ENCODE data around the gene DSG1. TPM values are rescaled to one million over a fixed set of nuclear protein-coding genes. Genes with fewer than 3 reads are reported as not detected.
"Not testable (repeated sequence)": the region's sequence is repeated elsewhere in the genome, so short reads cannot be mapped to it uniquely, and the experiment has no call there.

DSG1 gene
- 0.02 TPM in 1 of 2 replicates, not detected in the other for total RNA-seq (2014; rRNA removed; shearing (Covaris generic))
- polyA plus RNA-seq (2014; cell fraction: nucleus; rRNA removed), result not detected in 2 replicates

GRCh38 chr18:31317860-31318259 is at the start of gene DSG1:
DSG1 (plus strand) TSS chr18:31318160; CDS start chr18:31318301, 141 bp downstream.
- DNase-seq (ENCODE audit: extremely low read depth, low read depth), result no peak

GRCh38 chr18:31268985-31269406 is 49.0 kb upstream of the DSG1 start:
- DNase-seq (ENCODE audit: extremely low read depth, low read depth), result no peak

- DNase-seq (ENCODE audit: extremely low read depth, low read depth), result no peak
These were observed 48.4 kb upstream of the DSG1 start for GRCh38 chr18:31269566-31269965.

- no peak for DNase-seq (ENCODE audit: extremely low read depth, low read depth)
These were observed 47.4 kb upstream of the DSG1 start for GRCh38 chr18:31270578-31270977.

- no peak for DNase-seq (ENCODE audit: extremely low read depth, low read depth)
These were observed 44.0 kb upstream of the DSG1 start for GRCh38 chr18:31273812-31274527.

- DNase-seq (ENCODE audit: extremely low read depth, low read depth), result peak; percentile 53
These were observed 43.0 kb upstream of the DSG1 start for GRCh38 chr18:31274931-31275330.

GRCh38 chr18:31275722-31276463 is 42.1 kb upstream of the DSG1 start:
- no peak for DNase-seq (ENCODE audit: extremely low read depth, low read depth)

GRCh38 chr18:31278609-31279071 is 39.3 kb upstream of the DSG1 start:
- DNase-seq (ENCODE audit: extremely low read depth, low read depth), result no peak

- no peak for DNase-seq (ENCODE audit: extremely low read depth, low read depth)
These were observed 37.5 kb upstream of the DSG1 start for GRCh38 chr18:31280502-31280901.

GRCh38 chr18:31281437-31281836 is 36.5 kb upstream of the DSG1 start:
- DNase-seq (ENCODE audit: extremely low read depth, low read depth), result no peak

- DNase-seq (ENCODE audit: extremely low read depth, low read depth), result not testable (repeated sequence)
These were observed 28.5 kb upstream of the DSG1 start for GRCh38 chr18:31289446-31289845.

GRCh38 chr18:31291688-31292087 is 26.3 kb upstream of the DSG1 start:
- no peak for DNase-seq (ENCODE audit: extremely low read depth, low read depth)

GRCh38 chr18:31294199-31294747 is 23.7 kb upstream of the DSG1 start:
- no peak for DNase-seq (ENCODE audit: extremely low read depth, low read depth)

- DNase-seq (ENCODE audit: extremely low read depth, low read depth), result no peak
These were observed 20.7 kb upstream of the DSG1 start for GRCh38 chr18:31297248-31297647.

GRCh38 chr18:31301201-31301655 is 16.7 kb upstream of the DSG1 start:
- no peak for DNase-seq (ENCODE audit: extremely low read depth, low read depth)

GRCh38 chr18:31302991-31303390 is 15.0 kb upstream of the DSG1 start:
- DNase-seq (ENCODE audit: extremely low read depth, low read depth), result no peak

- no peak for DNase-seq (ENCODE audit: extremely low read depth, low read depth)
These were observed 14.2 kb upstream of the DSG1 start for GRCh38 chr18:31303771-31304170.

GRCh38 chr18:31309115-31309514 is 8.8 kb upstream of the DSG1 start:
- no peak for DNase-seq (ENCODE audit: extremely low read depth, low read depth)

GRCh38 chr18:31316974-31317373 is 986 bp upstream of the DSG1 start:
- no peak for DNase-seq (ENCODE audit: extremely low read depth, low read depth)

- no peak for DNase-seq (ENCODE audit: extremely low read depth, low read depth)
These were observed 3.8 kb downstream of the DSG1 start for GRCh38 chr18:31321719-31322118.

GRCh38 chr18:31325051-31325450 is 7.1 kb downstream of the DSG1 start:
- DNase-seq (ENCODE audit: extremely low read depth, low read depth), result peak; percentile 72

Data from NCI-H460 (cell line).